ENCODE results near the gene NAXE. TPM values are rescaled to one million over a fixed set of nuclear protein-coding genes. Genes with fewer than 3 reads are reported as not detected.

Gene NAXE
- polyA plus RNA-seq, 1 donor from 2014 or later = 95.7 TPM

- Histone ChIP-seq H3K9me2 (ENCODE audit: insufficient read depth, low read length) (no peaks in the 10 kb centered on the region), H3K9me3 (ENCODE audit: low read length) (no peaks in the 10 kb centered on the region), H3K27me3 (ENCODE audit: insufficient read depth, low read depth, low read length) (no peaks in the 10 kb centered on the region), H3K4me2 (ENCODE audit: low read length) (no peak overlapping the region), H3K36me3 (ENCODE audit: insufficient read depth, low read length) (no peaks in the 10 kb centered on the region), H4K20me1 (ENCODE audit: insufficient read depth) (no peaks in the 10 kb centered on the region), H3K9ac (ENCODE audit: low read length) (no peak overlapping the region), H3F3A (ENCODE audit: insufficient read depth, low read length, poor library complexity, severe bottlenecking) (no peaks in the 10 kb centered on the region), H2AFZ (ENCODE audit: low read depth, low read length) (no peak overlapping the region), H3K27ac (ENCODE audit: low read length) (no peak overlapping the region), H3K79me2 (replicated peaks; ENCODE audit: insufficient read depth, low read length) (no peaks in the 10 kb centered on the region), H3K4me3 (ENCODE audit: low read length) (no peak overlapping the region)
- TF ChIP-seq POLR2AphosphoS5 (IDR thresholded peaks at IDR 0.05) = no peak
- no peak for TF ChIP-seq EP300 (conservative IDR thresholded peaks at IDR 0.05; ENCODE audit: poor library complexity, severe bottlenecking)
- no peak for TF ChIP-seq MXI1 (conservative IDR thresholded peaks at IDR 0.05; ENCODE audit: poor library complexity, severe bottlenecking)
- TF ChIP-seq RAD21 (conservative IDR thresholded peaks at IDR 0.05) = no peak
- TF ChIP-seq REST (IDR thresholded peaks at IDR 0.05; ENCODE audit: borderline replicate concordance) = no peak
- no peak for TF ChIP-seq CTCF (IDR thresholded peaks at IDR 0.05; ENCODE audit: poor library complexity, severe bottlenecking)
- TF ChIP-seq SMC3 (conservative IDR thresholded peaks at IDR 0.05; ENCODE audit: poor library complexity) = no peak
- no peak for TF ChIP-seq TAF1 (IDR thresholded peaks at IDR 0.05; ENCODE audit: low read depth)
- TF ChIP-seq EZH2 (IDR thresholded peaks at IDR 0.05; ENCODE audit: borderline replicate concordance, insufficient read depth, low read length, poor library complexity, severe bottlenecking) = no peak
Measured at GRCh38 chr1:156584813-156585212, 6.8 kb upstream of the NAXE start.

GRCh38 chr1:156586323-156586722, 5.3 kb upstream of the NAXE start:
- H3K4me2 ChIP-seq (ENCODE audit: low read length) = no peak overlapping the region
- TF ChIP-seq TAF1 (IDR thresholded peaks at IDR 0.05; ENCODE audit: low read depth) = no peak
- TF ChIP-seq MXI1 (conservative IDR thresholded peaks at IDR 0.05; ENCODE audit: poor library complexity, severe bottlenecking) = no peak
- no peak for TF ChIP-seq REST (IDR thresholded peaks at IDR 0.05; ENCODE audit: borderline replicate concordance)
- no peak for TF ChIP-seq EP300 (conservative IDR thresholded peaks at IDR 0.05; ENCODE audit: poor library complexity, severe bottlenecking)
- TF ChIP-seq EZH2 (IDR thresholded peaks at IDR 0.05; ENCODE audit: borderline replicate concordance, insufficient read depth, low read length, poor library complexity, severe bottlenecking) = no peak
- TF ChIP-seq CTCF (IDR thresholded peaks at IDR 0.05; ENCODE audit: poor library complexity, severe bottlenecking) = no peak
- no peak for TF ChIP-seq POLR2AphosphoS5 (IDR thresholded peaks at IDR 0.05)
- no peak for TF ChIP-seq SMC3 (conservative IDR thresholded peaks at IDR 0.05; ENCODE audit: poor library complexity)
- no peak for TF ChIP-seq RAD21 (conservative IDR thresholded peaks at IDR 0.05)

More at GRCh38 chr1:156586323-156586722, 5.3 kb upstream of the NAXE start:
- Histone ChIP-seq H3K9me2 (ENCODE audit: insufficient read depth, low read length) (no peaks in the 10 kb centered on the region), H2AFZ (ENCODE audit: low read depth, low read length) (no peak overlapping the region), H3K79me2 (replicated peaks; ENCODE audit: insufficient read depth, low read length) (no peaks in the 10 kb centered on the region), H3K27ac (ENCODE audit: low read length) (no peak overlapping the region), H3K27me3 (ENCODE audit: insufficient read depth, low read depth, low read length) (no peaks in the 10 kb centered on the region), H4K20me1 (ENCODE audit: insufficient read depth) (no peaks in the 10 kb centered on the region), H3K36me3 (ENCODE audit: insufficient read depth, low read length) (no peaks in the 10 kb centered on the region), H3F3A (ENCODE audit: insufficient read depth, low read length, poor library complexity, severe bottlenecking) (no peaks in the 10 kb centered on the region), H3K4me3 (ENCODE audit: low read length) (no peak overlapping the region), H3K9me3 (ENCODE audit: low read length) (no peaks in the 10 kb centered on the region), H3K9ac (ENCODE audit: low read length) (no peak overlapping the region)

Measured in neural cell (in vitro differentiated cells).